NCI-H524 treated with DMSO at 0.1 percent for 48 hours (cell line): ENCODE data around the gene COL1A1.

Experiments
- DNase-seq: peaks from one replicate; lab custom pipeline; 2025; lab: John Stamatoyannopoulos, UW

The COL1A1 gene

DNA sequence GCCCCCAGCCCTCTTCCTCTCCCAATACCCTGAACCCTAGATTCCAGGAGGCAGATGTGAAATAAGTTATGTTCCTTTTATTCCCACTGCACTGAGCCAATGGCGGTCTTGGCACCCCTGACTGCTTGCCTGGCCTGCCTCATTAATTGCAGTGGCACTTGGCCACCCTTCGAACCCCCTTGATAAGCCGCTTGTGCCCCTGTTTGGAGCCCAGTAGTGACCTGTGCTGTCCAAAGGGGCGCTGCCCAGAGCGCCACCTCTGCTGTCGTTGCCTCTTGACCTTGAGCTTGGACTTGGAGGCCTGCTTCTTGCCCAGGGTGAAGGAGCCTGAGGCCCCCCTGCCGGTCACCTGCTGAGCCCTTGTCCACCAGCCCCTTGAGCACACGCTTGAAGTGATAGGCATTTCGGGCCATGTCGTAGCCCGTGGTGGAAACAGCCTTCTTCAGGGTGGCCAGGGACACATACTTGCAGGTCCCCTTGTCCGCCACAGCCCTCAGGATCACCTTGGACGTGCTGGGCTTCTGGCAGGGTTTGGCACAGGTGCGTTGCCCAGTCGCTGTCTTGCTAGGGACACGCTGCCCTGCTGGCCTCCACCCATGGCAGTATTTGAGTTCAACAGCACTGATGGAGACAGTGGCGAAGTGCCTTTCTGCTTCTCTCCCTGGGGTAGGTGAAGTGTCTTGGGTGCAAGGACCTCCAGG is 29.9 kb downstream of the COL1A1 start:
- no peak for DNase-seq

DNA sequence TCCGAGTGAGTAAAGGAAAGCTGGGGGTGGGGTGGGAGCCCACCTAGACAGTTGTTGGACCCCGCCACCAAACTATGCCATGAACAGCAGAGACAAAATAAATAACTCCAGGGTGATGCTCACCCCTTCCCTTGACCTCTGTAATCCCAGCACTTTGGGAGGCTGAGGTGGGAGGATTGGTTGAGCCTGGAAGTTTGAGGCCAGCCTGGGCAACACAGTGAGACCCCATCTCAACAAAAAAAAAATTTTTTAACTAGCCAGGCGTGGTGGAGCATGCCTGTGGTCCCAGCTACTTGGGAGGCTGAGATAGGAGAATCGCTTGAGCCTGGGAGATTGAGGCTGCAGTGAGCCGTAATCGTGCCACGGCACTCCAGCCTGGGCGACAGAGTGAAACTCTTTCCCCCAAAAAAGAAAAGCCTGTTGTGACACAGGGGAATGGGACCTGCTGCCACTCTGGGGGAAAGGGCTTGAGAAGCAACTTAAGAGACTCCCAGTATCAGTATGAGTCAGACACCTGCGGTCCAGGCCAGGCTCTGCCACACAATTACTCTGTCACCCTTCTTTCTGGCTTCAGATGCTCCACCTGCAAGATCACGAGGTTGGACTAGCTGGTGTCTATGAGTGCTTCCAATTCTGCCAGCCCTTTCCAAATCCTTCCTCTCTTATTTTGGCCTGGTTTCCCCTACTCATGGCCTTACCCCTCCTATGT is 30.6 kb downstream of the COL1A1 start:
- DNase-seq = no peak

DNA sequence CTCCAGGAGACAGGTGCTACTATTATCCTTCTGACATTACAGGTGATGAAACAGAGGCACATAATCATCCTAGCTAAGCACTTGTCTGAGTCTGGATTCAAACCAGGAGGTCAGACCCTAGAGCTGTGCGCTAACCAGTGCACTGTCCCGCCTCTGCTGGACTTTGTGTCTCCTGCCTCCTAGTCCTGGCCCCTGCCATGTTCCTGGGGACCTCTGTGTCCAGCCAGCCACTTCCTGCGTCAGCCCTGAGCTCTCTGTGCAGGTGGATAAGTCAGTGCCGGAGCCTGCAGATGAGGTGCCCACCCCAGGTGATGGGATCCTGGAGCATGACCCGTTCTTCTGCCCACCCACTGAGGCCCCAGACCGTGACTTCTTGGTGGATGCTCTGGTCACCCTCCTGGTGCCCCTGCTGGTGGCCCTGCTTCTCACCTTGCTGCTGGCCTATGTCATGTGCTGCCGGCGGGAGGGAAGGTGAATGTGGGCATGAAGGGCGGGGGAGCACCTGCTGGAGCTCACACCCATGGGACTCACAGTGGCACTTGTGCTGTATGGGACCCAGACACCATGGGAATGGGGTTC is 31.5 kb downstream of the COL1A1 start:
- no peak for DNase-seq

GRCh38 chr17:50169121-50169764 is 32.2 kb downstream of the COL1A1 start:
- peak; percentile 8 for DNase-seq

- DNase-seq = no peak
Observed at GRCh38 chr17:50168319-50168718, 33.1 kb downstream of the COL1A1 start.

DNA sequence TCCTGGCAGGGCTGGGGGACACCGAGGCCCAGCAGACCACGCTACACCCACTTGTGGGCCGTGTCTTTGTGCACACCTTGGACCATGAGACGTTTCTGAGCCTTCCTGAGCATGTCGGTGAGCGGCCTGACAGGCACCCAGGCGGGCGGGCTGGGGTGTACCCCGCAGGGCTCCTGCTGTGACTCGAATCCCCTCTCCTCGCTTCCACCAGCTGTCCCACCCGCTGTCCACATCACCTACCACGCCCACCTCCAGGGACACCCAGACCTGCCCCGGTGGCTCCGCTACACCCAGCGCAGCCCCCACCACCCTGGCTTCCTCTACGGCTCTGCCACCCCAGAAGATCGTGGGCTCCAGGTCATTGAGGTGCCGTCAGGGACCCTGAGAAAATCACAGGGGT is 34.1 kb downstream of the COL1A1 start:
- no peak for DNase-seq

DNA sequence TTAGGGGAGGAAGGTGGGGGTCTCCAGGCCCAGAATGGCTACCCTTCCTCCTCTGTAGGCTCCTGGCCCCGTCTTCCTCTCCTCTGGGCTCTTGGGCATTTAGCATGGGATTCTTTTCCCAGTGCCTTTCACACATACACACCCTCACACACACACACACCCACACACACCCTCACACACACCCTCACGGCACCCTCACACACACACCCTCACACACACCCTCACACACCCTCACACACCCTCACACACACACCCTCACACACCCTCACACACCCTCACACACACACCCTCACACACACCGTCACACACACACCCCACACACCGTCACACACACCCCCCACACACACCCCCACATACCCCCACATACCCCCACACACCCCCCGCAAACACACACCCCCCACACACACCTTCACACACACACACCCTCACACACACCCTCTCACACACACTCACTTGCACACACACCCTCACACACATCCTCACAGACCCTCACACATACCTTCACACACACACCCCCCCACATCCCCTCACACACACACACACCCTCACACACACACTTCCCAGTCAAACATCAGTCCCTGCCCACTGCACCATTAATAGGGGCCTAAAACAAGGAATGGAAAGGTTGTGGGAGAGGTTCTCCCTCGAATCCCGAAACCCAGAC is 34.8 kb downstream of the COL1A1 start:
- no peak for DNase-seq

GRCh38 chr17:50165867-50166517 is 35.4 kb downstream of the COL1A1 start, which contains the start of gene SGCA:
SGCA (plus strand) TSS chr17:50166005; CDS start chr17:50166041, 36 bp downstream.
- DNase-seq = no peak

DNA sequence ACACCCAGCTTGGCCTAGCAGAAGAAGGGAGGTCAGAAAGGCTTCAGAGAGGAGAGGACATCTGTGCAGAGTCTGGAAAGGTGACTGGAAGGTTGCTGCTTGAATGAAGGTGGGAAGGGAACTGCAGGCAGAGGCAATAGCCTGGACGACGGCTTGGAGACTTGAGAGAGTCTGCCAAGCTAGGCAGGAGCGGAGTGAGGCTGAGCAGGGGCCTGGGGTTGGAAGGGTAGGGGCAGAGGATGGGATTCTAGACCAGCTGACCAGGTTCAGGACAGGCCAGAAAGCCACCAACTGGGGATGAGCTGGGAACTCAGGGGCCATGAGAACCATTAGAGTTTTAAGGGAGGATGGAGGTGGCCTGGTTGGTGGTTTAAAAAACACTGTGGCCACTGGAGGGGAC is 36.0 kb downstream of the COL1A1 start:
- no peak for DNase-seq

DNA sequence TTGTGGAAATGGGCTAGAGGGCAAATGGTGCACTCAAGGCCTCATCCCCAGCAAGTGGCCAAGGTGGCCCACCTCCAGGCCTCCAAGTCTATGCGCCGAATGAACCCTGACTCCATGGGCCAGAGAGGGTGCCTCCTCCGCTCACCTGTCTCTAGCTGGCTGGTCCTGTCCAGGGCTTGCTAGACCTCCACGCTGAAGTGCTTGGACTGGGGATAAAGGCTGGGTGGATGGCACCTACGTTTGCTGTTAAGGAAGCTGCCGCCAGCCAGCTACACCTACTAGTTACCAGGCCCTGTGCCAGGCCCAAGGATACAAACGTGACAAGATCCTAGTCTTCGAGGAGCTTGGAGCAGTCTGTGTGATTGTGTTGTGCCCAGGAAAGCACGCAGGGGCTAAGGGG is 36.4 kb downstream of the COL1A1 start:
- no peak for DNase-seq

GRCh38 chr17:50164697-50164988 is 36.8 kb downstream of the COL1A1 start:
- no peak for DNase-seq

DNA sequence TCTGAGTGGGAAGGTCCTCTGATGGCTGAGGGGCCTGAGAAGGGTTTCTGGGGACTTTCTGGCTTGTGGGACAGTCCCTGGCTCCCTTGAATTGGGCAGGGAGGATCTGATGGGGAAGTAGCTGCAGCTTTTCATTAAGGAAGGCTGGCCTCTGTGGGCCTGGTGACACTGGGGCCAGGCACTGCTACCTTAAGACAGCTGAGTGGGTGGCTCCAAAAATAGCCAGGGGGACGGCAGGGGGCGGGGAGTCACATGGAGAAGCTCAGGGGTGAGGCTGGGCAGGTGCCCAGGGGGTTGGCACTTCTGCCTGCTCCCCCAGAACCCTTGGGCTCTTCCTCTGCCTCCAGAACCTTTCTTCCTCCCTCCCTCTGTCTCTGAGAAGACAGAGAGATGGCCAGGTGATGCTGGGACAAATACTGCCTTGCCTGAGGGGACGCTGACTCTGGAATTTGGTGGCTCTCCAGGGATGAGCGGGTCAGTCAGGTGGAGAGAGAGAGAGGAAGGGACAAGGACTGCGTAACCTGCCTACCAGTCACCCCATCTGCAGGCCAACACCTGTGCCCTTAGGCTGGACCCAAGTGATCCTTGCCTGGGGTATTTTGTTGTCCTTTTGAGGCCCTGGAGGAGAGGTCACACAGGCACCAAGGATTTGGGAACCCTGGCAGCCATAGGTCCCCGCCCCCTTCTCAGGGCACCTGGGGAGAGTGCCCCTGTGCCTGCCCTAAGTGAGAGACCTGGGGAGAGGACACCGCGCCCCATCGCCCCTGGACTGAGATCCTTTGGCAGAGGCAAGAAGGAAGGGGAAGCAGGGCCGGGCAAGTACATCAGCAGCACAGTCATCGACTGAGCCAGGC is 37.4 kb downstream of the COL1A1 start:
- no peak for DNase-seq

- DNase-seq = no peak
Observed at GRCh38 chr17:50162466-50163254, 38.8 kb downstream of the COL1A1 start.

DNA sequence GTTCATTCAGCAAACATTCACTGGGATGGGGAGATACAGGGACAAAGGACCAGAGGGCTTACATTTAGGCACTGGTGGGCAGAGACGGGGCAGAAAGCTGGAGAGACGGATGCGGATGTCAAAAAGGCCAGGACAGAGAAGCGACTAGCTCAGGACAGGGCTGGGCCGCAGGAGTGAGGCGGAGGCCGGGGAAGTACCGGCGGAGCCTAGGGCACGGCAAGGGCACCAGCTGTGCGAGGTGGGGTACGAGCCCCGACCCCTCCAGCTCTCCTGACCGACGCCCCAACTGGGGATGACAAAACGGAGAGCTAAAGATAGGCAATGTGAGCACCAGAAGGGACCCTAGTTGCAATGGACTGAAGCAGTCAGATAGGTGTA is 39.5 kb downstream of the COL1A1 start:
- no peak for DNase-seq

DNA sequence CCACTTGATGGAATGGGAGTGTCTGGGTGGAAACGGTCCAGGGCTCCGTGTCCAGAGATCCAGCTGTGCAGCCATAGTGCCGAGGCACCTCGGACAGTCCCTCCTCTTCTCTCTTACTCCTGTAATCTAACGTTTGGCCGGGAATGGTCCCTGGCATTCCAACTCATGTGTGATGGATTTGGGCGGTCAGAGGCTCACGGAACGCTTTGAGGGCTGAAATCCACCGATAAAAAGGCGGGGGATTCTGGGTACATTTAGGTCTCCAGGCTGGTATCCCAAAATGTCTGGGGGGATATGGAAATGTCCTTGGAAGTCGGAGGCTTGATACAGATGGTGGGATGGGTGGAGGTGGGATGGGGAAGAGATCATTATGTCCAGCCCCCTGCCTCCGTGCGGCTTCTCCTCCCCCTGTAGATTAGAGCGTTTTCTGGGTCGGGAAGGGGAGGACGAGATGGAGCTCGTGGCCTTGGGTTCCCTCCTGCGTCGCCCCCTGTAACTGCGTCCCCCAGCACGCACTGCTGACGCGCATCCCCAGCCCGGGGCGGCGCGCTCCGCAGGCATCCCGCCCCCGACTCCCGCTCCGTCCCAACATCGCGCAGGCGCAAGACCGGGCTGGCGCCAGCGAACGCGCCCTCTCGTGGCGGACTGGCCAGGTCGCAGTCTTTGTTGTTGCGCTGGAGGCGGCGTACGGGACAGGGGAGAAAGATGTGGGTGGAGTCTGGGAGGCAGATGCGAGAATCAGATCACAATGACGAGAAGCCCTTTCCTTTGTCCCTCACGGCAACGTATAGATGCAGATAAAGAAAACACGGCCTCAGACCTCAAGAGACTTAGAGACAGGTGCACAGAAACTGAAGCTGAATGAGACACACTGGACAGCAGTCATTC is 40.2 kb downstream of the COL1A1 start:
- DNase-seq = peak; percentile 69

- DNase-seq = no peak
Observed at GRCh38 chr17:50157891-50158290, 43.5 kb downstream of the COL1A1 start.

- DNase-seq = no peak
Observed at GRCh38 chr17:50155115-50155819, 46.2 kb downstream of the COL1A1 start.

DNA sequence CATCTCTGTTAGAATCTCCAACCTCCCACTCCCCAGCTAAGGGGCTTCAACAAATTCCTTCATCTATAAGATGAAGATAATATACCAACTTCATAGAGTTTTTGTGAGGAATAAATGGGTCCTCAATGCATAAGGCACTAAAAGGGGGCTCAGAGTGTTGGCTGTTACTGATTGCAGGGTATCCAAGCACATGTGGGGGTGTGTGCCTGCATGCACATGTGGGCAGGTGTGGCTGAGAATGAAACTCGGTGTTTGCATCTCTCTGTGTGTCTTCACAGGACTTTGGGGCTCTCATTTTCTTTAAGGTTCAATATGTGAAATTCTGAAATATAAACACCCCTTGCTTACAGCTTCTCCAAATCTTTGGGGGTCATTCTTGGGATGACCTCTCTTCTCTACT is 46.8 kb downstream of the COL1A1 start:
- DNase-seq = no peak
